ENCODE data around the gene TSPAN31. TPM values are rescaled to one million over a fixed set of nuclear protein-coding genes. Genes with fewer than 3 reads are reported as not detected.

The TSPAN31 gene
- total and polyA plus RNA-seq, 2 of the 8 experiments (the other 6 are each of a cell fraction or from before 2014, with no cell fraction given), result 15.8 to 31.4 TPM

DNA sequence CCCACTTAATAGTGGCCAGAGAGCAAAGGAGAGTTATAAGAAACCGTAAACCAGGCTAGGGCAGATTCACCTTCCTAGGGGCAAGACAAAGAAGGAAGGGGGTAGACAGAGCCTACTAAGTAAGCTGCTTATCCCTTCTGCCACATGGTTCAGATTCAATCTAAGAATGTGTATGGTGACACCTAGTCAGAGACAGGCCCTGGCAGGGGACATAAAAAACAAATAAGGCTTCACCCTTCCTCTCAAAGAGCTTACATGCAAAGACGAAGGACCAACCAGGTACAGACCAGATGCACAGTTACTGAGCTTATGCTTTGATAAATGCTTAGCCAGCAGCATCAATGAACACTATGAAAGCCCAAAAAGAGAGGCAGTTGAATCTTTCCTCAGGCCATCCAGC is 17.6 kb downstream of the TSPAN31 start:
- WGBS, 2 experiments (ENCODE audit: extremely low coverage in 1 of 2, insufficient coverage in 1 of 2, insufficient read length in 1 of 2, insufficient replicate concordance in 2 of 2, low coverage in 1 of 2, low lambda C conversion rate in 2 of 2, missing lambda C conversion rate in 1 of 2), result 79% methylated on average over 2 of the region's 2 CpGs; no CpG with 5 or more reads in 1 of the 2 experiments
- ChIA-PET CTCF (ENCODE audit: partially characterized antibody) (interaction anchor here (0.7 to 1.3 kb wide), 3 partner anchors 19 to 36 kb away, joined by 3 to 5 read pairs (median 4); no protein-coding TSS in a partner anchor), POLR2A (ENCODE audit: partially characterized antibody) (interaction anchor here (1.0 to 5.4 kb wide), 3 partner anchors 10 to 37 kb away, joined by 3 to 21 read pairs (median 3); partner anchors contain the start of genes EEF1AKMT3, METTL1 and TSPAN31)
- TF ChIP-seq CBX5 (IDR thresholded peaks at IDR 0.05; ENCODE audit: low read depth, low read length) (no peak), TBP (IDR thresholded peaks at IDR 0.05; ENCODE audit: low read depth, low read length) (no peak), SP1 (IDR thresholded peaks at IDR 0.05; ENCODE audit: low read depth, low read length) (no peak), TCF12 (IDR thresholded peaks at IDR 0.05; ENCODE audit: low read depth, low read length) (no peak), MAFK (IDR thresholded peaks at IDR 0.05; ENCODE audit: low read depth, low read length) (no peak), SIX5 (IDR thresholded peaks at IDR 0.05; ENCODE audit: low read depth, low read length) (no peak), EGR1 (IDR thresholded peaks at IDR 0.05; ENCODE audit: borderline replicate concordance, low read depth, low read length) (no peak), CBX8 (IDR thresholded peaks at IDR 0.05; ENCODE audit: borderline replicate concordance, low read depth, low read length) (no peak), CREB1 (IDR thresholded peaks at IDR 0.05) (no peak), RBBP5 (IDR thresholded peaks at IDR 0.05; ENCODE audit: borderline replicate concordance, low read depth, low read length) (no peak), YY1 (IDR thresholded peaks at IDR 0.05; ENCODE audit: low read depth, low read length) (no peak)
- TF ChIP-seq, protein P1, sequence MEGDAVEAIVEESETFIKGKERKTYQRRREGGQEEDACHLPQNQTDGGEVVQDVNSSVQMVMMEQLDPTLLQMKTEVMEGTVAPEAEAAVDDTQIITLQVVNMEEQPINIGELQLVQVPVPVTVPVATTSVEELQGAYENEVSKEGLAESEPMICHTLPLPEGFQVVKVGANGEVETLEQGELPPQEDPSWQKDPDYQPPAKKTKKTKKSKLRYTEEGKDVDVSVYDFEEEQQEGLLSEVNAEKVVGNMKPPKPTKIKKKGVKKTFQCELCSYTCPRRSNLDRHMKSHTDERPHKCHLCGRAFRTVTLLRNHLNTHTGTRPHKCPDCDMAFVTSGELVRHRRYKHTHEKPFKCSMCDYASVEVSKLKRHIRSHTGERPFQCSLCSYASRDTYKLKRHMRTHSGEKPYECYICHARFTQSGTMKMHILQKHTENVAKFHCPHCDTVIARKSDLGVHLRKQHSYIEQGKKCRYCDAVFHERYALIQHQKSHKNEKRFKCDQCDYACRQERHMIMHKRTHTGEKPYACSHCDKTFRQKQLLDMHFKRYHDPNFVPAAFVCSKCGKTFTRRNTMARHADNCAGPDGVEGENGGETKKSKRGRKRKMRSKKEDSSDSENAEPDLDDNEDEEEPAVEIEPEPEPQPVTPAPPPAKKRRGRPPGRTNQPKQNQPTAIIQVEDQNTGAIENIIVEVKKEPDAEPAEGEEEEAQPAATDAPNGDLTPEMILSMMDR (IDR thresholded peaks at IDR 0.05; ENCODE audit: control extremely low read depth in 1 of 3, insufficient read depth in 1 of 3, low read depth in 1 of 3, low read length in 3 of 3), result no peak

More for the DNA sequence above, 17.6 kb downstream of the TSPAN31 start:
- no peak overlapping the region for H3K56ac ChIP-seq (replicated peaks; ENCODE audit: insufficient read length, low read depth, low read length)
- no peak overlapping the region for H3K14ac ChIP-seq (ENCODE audit: insufficient read length)
- H4K8ac ChIP-seq (ENCODE audit: extremely low read depth, insufficient read depth, low read length), result no peak overlapping the region
- peaks cover 11 to 22% (median 19%) of the 10 kb centered on the region in 4 experiments for H3K4me1 ChIP-seq (replicated peaks in 1 of 4; ENCODE audit: control insufficient read depth in 3 of 4, insufficient read depth in 4 of 4, low read length in 3 of 4)
- H4K91ac ChIP-seq (replicated peaks; ENCODE audit: insufficient read length, low read length), result no peak overlapping the region
- no peaks in the 10 kb centered on the region for H3K79me2 ChIP-seq (ENCODE audit: control insufficient read depth in 1 of 2, insufficient read depth in 2 of 2, low read length in 2 of 2)
- FAIRE-seq, result no peak
- no peak overlapping the region for H2BK20ac ChIP-seq (ENCODE audit: low read length)
- no peak overlapping the region for H3K27ac ChIP-seq (ENCODE audit: low read depth, low read length)
- no peak overlapping the region for H3K18ac ChIP-seq (ENCODE audit: extremely low read depth, low read length)
- DNase-seq (ENCODE audit: low read depth in 1 of 2, low spot score in 2 of 2), result no peak
- H2AFZ ChIP-seq (ENCODE audit: low read length), result no peak overlapping the region
- H3K36me3 ChIP-seq (ENCODE audit: control insufficient read depth in 2 of 4, insufficient read depth in 4 of 4, low read length in 3 of 4), result peaks cover 0 to 3% (median 0%) of the 10 kb centered on the region in 4 experiments; a peak in 2 of 8 replicates
- H2AK5ac ChIP-seq (ENCODE audit: low read depth, low read length), result no peak overlapping the region
- no peak overlapping the region for H2BK12ac ChIP-seq (ENCODE audit: low read depth, low read length)
- H4K5ac ChIP-seq (ENCODE audit: insufficient read length, low read depth, low read length), result no peak overlapping the region
- peaks cover 22 to 47% (median 41%) of the 10 kb centered on the region in 4 experiments for H3K27me3 ChIP-seq (replicated peaks in 1 of 4; ENCODE audit: control insufficient read depth in 3 of 4, extremely low read depth in 1 of 4, insufficient read depth in 3 of 4, low read length in 3 of 4)
- no peak overlapping the region for H3K4me2 ChIP-seq (ENCODE audit: insufficient read depth in 1 of 2, low read depth in 2 of 2, low read length in 2 of 2)
- H3K23me2 ChIP-seq (ENCODE audit: low read depth, low read length), result peaks cover 23% of the 10 kb centered on the region
- no peak overlapping the region for H3K9ac ChIP-seq (replicated peaks in 1 of 4; ENCODE audit: extremely low read depth in 1 of 4, low read depth in 3 of 4, low read length in 3 of 4)
- H3K4me3 ChIP-seq (ENCODE audit: extremely low read depth in 1 of 4, insufficient read depth in 2 of 4, low read depth in 3 of 4, low read length in 4 of 4), result no peak overlapping the region
- no peak overlapping the region for H2BK15ac ChIP-seq (ENCODE audit: low read length)
- H3K23ac ChIP-seq (ENCODE audit: insufficient read length), result no peak overlapping the region
- no peaks in the 10 kb centered on the region for H3K9me3 ChIP-seq (ENCODE audit: insufficient read depth in 2 of 2, low read depth in 1 of 2, low read length in 1 of 2)
- no peak overlapping the region for H2BK5ac ChIP-seq (ENCODE audit: low read depth, low read length)
- peaks cover 0 to 14% of the 10 kb centered on the region in 2 experiments for H4K20me1 ChIP-seq (replicated peaks in 1 of 2; ENCODE audit: control insufficient read depth in 1 of 2, insufficient read depth in 2 of 2, low read length in 2 of 2)
- no peak overlapping the region for H3K4ac ChIP-seq (replicated peaks; ENCODE audit: insufficient read length, low read depth, low read length)
- no peak overlapping the region for H2BK120ac ChIP-seq (replicated peaks; ENCODE audit: low read depth, low read length)
- H3K79me1 ChIP-seq (ENCODE audit: low read depth, low read length), result no peaks in the 10 kb centered on the region

All from H1 (cell line).